ENCODE data around the gene POLR2E.

POLR2E gene

GRCh38 chr19:1076046-1076386 is 19.2 kb downstream of the POLR2E start:
- DNase-seq: no peak

GRCh38 chr19:1074544-1075283 is 20.5 kb downstream of the POLR2E start:
- no peak for DNase-seq

GRCh38 chr19:1073956-1074517 is 21.1 kb downstream of the POLR2E start:
- DNase-seq: no peak

GRCh38 chr19:1073063-1073955 is 21.9 kb downstream of the POLR2E start:
- no peak for DNase-seq

- DNase-seq: no peak
Measured at GRCh38 chr19:1072371-1073015, 22.7 kb downstream of the POLR2E start.

GRCh38 chr19:1070931-1071791 is 24.0 kb downstream of the POLR2E start:
- no peak for DNase-seq

- DNase-seq: no peak
Measured at GRCh38 chr19:1070576-1070930, 24.6 kb downstream of the POLR2E start.

GRCh38 chr19:1069009-1069779 is 26.0 kb downstream of the POLR2E start:
- no peak for DNase-seq

GRCh38 chr19:1068009-1069001 is 26.9 kb downstream of the POLR2E start:
- DNase-seq: no peak

GRCh38 chr19:1067341-1067957 is 27.7 kb downstream of the POLR2E start:
- no peak for DNase-seq

GRCh38 chr19:1066748-1067340 is 28.3 kb downstream of the POLR2E start, which contains the start of gene ARHGAP45:
Gene ARHGAP45 (plus strand): TSS chr19:1067167. CDS start chr19:1067406, 239 bp downstream.
- DNase-seq: no peak

- no peak for DNase-seq
Measured at GRCh38 chr19:1066251-1066747, 28.9 kb downstream of the POLR2E start.

GRCh38 chr19:1065606-1066109 is 29.5 kb downstream of the POLR2E start:
- no peak for DNase-seq

GRCh38 chr19:1064661-1065605 is 30.2 kb downstream of the POLR2E start:
- peak; percentile 71 for DNase-seq

GRCh38 chr19:1063909-1064660 is 31.1 kb downstream of the POLR2E start:
- DNase-seq: no peak

GRCh38 chr19:1063030-1063908 is 31.9 kb downstream of the POLR2E start:
- no peak for DNase-seq
